K562 (cell line): Measurements from ENCODE around the gene TCAP. TPM values are rescaled to one million over a fixed set of nuclear protein-coding genes. Genes with fewer than 3 reads are reported as not detected.

Experiments used
- ATAC-seq: fragments of 200-7000 bp; cut with Tn5 transposase; 3 replicates; pipeline ENCODE4 v1.9.1; 2020; ENCODE audit warnings: moderate library complexity
- BruUV-seq: library from RNA; stranded (reverse); fragments of 400-500 nt; replicated peaks from 2 replicates; lab custom pipeline; 2021; lab: Mats Ljungman, UMichigan
- CTCF ChIA-PET: fragments of 300-600 bp; formaldehyde crosslinking; extraction: SDS; loops from one replicate; lab custom pipeline; 2021; ENCODE audit warnings: low intra/inter-chr PET ratio; lab: Yijun Ruan, JAX
- POLR2A ChIA-PET: fragments of 300-600, 350-650 bp; sonication (Branson Sonifier 250); formaldehyde crosslinking; extraction: SDS; loops from one replicate; lab custom pipeline; 2021; ENCODE audit warnings: antibody characterized with exemption, inconsistent platforms; lab: Yijun Ruan, JAX
- DNase-seq, 4 experiments: peaks; one replicate each; pipeline versions ENCODE4 v3.0.0 to v3.0.0-alpha.2; 2011 to 2018; ENCODE audit warnings: low spot score in 3 of 4, mixed read lengths in 3 of 4; ENCODE audit errors: extremely low read depth in 1 of 4
- FAIRE-seq: peaks from 2 replicates; lab custom pipeline; 2011; peaks lifted over from hg19 to GRCh38; lab: Jason Lieb, UNC
- H2AFZ ChIP-seq: 2 replicates; pipeline ENCODE4 v1.6.0; 2011; ENCODE audit warnings: low read depth, low read length, control low read depth, inconsistent platforms
- H3K27ac ChIP-seq: fragments of 200-600 bp; 3 replicates; pipeline ENCODE4 v1.8.0; 2011; ENCODE audit warnings: low read depth, mild to moderate bottlenecking, control low read depth, inconsistent platforms, low read length, moderate library complexity, mixed read lengths; ENCODE audit errors: extremely low read depth
- H3K27me3 ChIP-seq, 2 experiments: fragments of 300-600 bp in 1 of 2; 2 replicates in 1 of 2; 3 replicates in 1 of 2; pipeline versions ENCODE4 v1.6.0 to v1.8.0; 2011; ENCODE audit warnings: inconsistent platforms in 2 of 2, low read length in 2 of 2, mild to moderate bottlenecking in 1 of 2, mixed read lengths in 1 of 2, moderate library complexity in 1 of 2; ENCODE audit not compliant: control insufficient read depth in 2 of 2, insufficient read depth in 2 of 2
- H3K36me3 ChIP-seq: fragments of 300-600 bp; 3 replicates; pipeline ENCODE4 v1.8.0; 2011; ENCODE audit warnings: mild to moderate bottlenecking, low read length, inconsistent platforms; ENCODE audit not compliant: control insufficient read depth, insufficient read depth
- H3K4me1 ChIP-seq, 2 experiments: fragments of 200-600 bp in 1 of 2; replicated peaks in 1 of 2; 2 replicates in 1 of 2; 3 replicates in 1 of 2; pipeline versions ENCODE4 v1.5.1 to v1.8.0; 2011; ENCODE audit warnings: inconsistent platforms in 2 of 2, low read length in 2 of 2, mild to moderate bottlenecking in 1 of 2, mixed read lengths in 1 of 2, moderate library complexity in 1 of 2; ENCODE audit not compliant: control insufficient read depth in 2 of 2, insufficient read depth in 2 of 2
- H3K4me2 ChIP-seq: 2 replicates; pipeline ENCODE4 v1.6.1; 2011; ENCODE audit warnings: low read length, control low read depth, inconsistent platforms, mixed read lengths; ENCODE audit not compliant: insufficient read depth
- H3K4me3 ChIP-seq: fragments of 200-600 bp; sonication (generic), shearing (Covaris generic); 2 replicates; pipeline ENCODE4 v1.5.1; 2016; ENCODE audit warnings: control low read depth, inconsistent platforms
- H3K79me2 ChIP-seq: fragments of 200-600 bp; 3 replicates; pipeline ENCODE4 v1.8.0; 2011; ENCODE audit warnings: low read length, inconsistent platforms; ENCODE audit not compliant: control insufficient read depth, insufficient read depth
- H3K9ac ChIP-seq, 2 experiments: 2 replicates each; pipeline versions ENCODE4 v1.6.0 to v1.6.1; 2011; ENCODE audit warnings: low read depth in 2 of 2, low read length in 2 of 2, control low read depth in 1 of 2, inconsistent platforms in 1 of 2, mild to moderate bottlenecking in 1 of 2, mixed read lengths in 1 of 2; ENCODE audit not compliant: insufficient read depth in 1 of 2
- H3K9me1 ChIP-seq: one replicate; pipeline ENCODE4 v1.6.0; 2011; ENCODE audit warnings: inconsistent platforms, mild to moderate bottlenecking, low read length, moderate library complexity; ENCODE audit not compliant: control insufficient read depth, insufficient read depth
- H3K9me3 ChIP-seq: replicated peaks from 2 replicates; pipeline ENCODE4 v1.5.1; 2011; ENCODE audit warnings: low read depth, low read length, inconsistent platforms; ENCODE audit not compliant: control insufficient read depth, insufficient read depth
- H4K20me1 ChIP-seq: replicated peaks from 2 replicates; pipeline ENCODE4 v1.6.1; 2011; ENCODE audit warnings: low read length, inconsistent platforms, mixed read lengths; ENCODE audit not compliant: control insufficient read depth, insufficient read depth
- COPS2 ChIP-seq: fragments of 450-650 bp; conservative IDR thresholded peaks from 2 replicates; pipeline ENCODE4 v1.6.1; 2016; ENCODE audit warnings: mild to moderate bottlenecking, moderate library complexity
- FOS ChIP-seq: IDR thresholded peaks from 3 replicates; pipeline ENCODE4 v1.6.1; 2011; ENCODE audit not compliant: insufficient read length; ENCODE audit errors: extremely low read depth
- FOXK2 ChIP-seq, 2 experiments: fragments of 450-650 bp; IDR thresholded peaks in 1 of 2; conservative IDR thresholded peaks in 1 of 2; 2 replicates each; pipeline ENCODE4 v1.6.1; 2016; ENCODE audit warnings: low read depth in 2 of 2, mild to moderate bottlenecking in 1 of 2
- MAZ ChIP-seq, 2 experiments: fragments of 450-650 bp in 1 of 2; sonication (generic) in 1 of 2; formaldehyde crosslinking; IDR thresholded peaks in 1 of 2; conservative IDR thresholded peaks in 1 of 2; 2 replicates each; pipeline versions ENCODE4 v1.4.0 to v1.5.0; 2020; ENCODE audit warnings: mild to moderate bottlenecking in 1 of 2, missing genetic modification reagents in 1 of 2
- MXI1 ChIP-seq: IDR thresholded peaks from 2 replicates; pipeline ENCODE4 v1.6.1; 2011; ENCODE audit warnings: low read depth, mild to moderate bottlenecking, improper control_type of control experiment, low read length
- NFE2L1 ChIP-seq: fragments of 450-650 bp; IDR thresholded peaks from 2 replicates; pipeline ENCODE4 v1.6.1; 2016; ENCODE audit warnings: missing genetic modification characterization, low read depth, mild to moderate bottlenecking, missing compliant biosample characterization, moderate library complexity, borderline replicate concordance
- NKRF ChIP-seq: fragments of 450-650 bp; IDR thresholded peaks from 2 replicates; pipeline ENCODE4 v1.6.1; 2016; ENCODE audit warnings: borderline replicate concordance
- RUNX1 ChIP-seq: sonication (generic); IDR thresholded peaks from 2 replicates; pipeline ENCODE4 v1.6.1; 2016; ENCODE audit warnings: antibody characterized with exemption, low read depth
- ZBTB8A ChIP-seq: fragments of 450-650 bp; IDR thresholded peaks from 2 replicates; pipeline ENCODE4 v1.6.1; 2018; ENCODE audit warnings: mild to moderate bottlenecking, moderate library complexity; ENCODE audit not compliant: partially characterized antibody
- ZNF592 ChIP-seq: fragments of 450-650 bp; IDR thresholded peaks from 2 replicates; pipeline ENCODE4 v1.6.1; 2017; ENCODE audit warnings: antibody characterized with exemption, mild to moderate bottlenecking
- ZNF830 ChIP-seq: fragments of 250-450 bp; sonication (Bioruptor Pico); IDR thresholded peaks from 2 replicates; pipeline ENCODE4 v1.5.0; 2021; ENCODE audit warnings: mild to moderate bottlenecking
- WGBS: fragments of 100-300 bp; shearing (Covaris generic); methylation state at CpG from one replicate; pipeline ENCODE4 v1.1.6; 2016; ENCODE audit warnings: low coverage, mixed read lengths; ENCODE audit not compliant: insufficient coverage; ENCODE audit errors: missing lambda C conversion rate; 5-methylcytosine and 5-hydroxymethylcytosine counted together
- in situ Hi-C: fragments of 300-500 bp; cut with MboI; formaldehyde crosslinking; loops from 4 replicates; pipeline ENCODE4 v1.15.0; 2018; ENCODE audit warnings: inconsistent platforms, mixed read lengths
- intact Hi-C: fragments of 100-400 bp; cut with micrococcal nuclease; formaldehyde crosslinking; loops from 2 replicates; pipeline ENCODE4 v1.14.2; 2022
- polyA plus RNA-seq, 8 experiments: library from polyadenylated mRNA; depleted of rRNA in 4 of 8; stranded (reverse) in 5 of 8; unstranded in 3 of 8; fragments of >200 nt; fragmentation: Nextera tagmentation in 2 of 8; fragmentation: Illumina TruSeq in 1 of 8; extraction: Ambion mirVana in 2 of 8; extraction: Trizol in 1 of 8; gene quantifications; 2 replicates each; pipeline versions ENCODE4 v1.2.1 to v1.2.3, GENCODE V29; 2011 to 2014; ENCODE audit warnings: inconsistent platforms in 1 of 8, missing spikeins in 1 of 8
- total RNA-seq, 7 experiments: library from RNA; depleted of rRNA in 6 of 7; stranded (reverse); fragments of >200 nt in 6 of 7; fragmentation: Illumina TruSeq in 2 of 7; extraction: Trizol in 2 of 7; gene quantifications; 2 replicates each; pipeline versions ENCODE4 v1.2.1 to v1.2.3, GENCODE V29; 2011 to 2021; ENCODE audit warnings: low replicate concordance in 1 of 7

Gene TCAP
- total and polyA plus RNA-seq, 9 of the 15 experiments (the other 6 are each of a cell fraction or from before 2014, with no cell fraction given), result 0.33 to 1.4 (median 0.82) TPM; not detected in 2

- Histone ChIP-seq H3K4me2 (no peak overlapping the region), H3K27me3 (no peaks in the 10 kb centered on the region), H4K20me1 (no peaks in the 10 kb centered on the region), H3K36me3 (peaks cover 5% of the 10 kb centered on the region; the same call in 2 of the 3 replicates), H3K27ac (no peak overlapping the region), H3K9ac (peak overlapping the region in 1 of 2 experiments; percentile 70; a peak in 2 of 4 replicates), H3K4me1 (peaks cover 36 to 50% of the 10 kb centered on the region in 2 experiments; a peak in 4 of 5 replicates), H3K9me1 (no peaks in the 10 kb centered on the region), H3K9me3 (no peaks in the 10 kb centered on the region), H2AFZ (no peak overlapping the region), H3K4me3 (no peak overlapping the region), H3K79me2 (no peaks in the 10 kb centered on the region)
- no TSS peak for BruUV-seq
- ATAC-seq (no peak), DNase-seq (no peak), FAIRE-seq (peak; percentile 62)
- ChIA-PET POLR2A (interaction anchor here (0.6 to 2.2 kb wide), 5 partner anchors 9 to 57 kb away, joined by 3 to 16 read pairs (median 3); partner anchors contain the start of gene PGAP3), CTCF (interaction anchor here (0.6 kb wide), 1 partner anchor 205 kb away, joined by 4 read pairs; no protein-coding TSS in a partner anchor)
- in situ Hi-C loops (no loop called here), intact Hi-C loops (no loop called here)
- 77% methylated on average over 12 of the region's 13 CpGs for WGBS
- TF ChIP-seq ZNF592, result no peak
- no peak for TF ChIP-seq FOS
- no peak for TF ChIP-seq ZNF830 (CRISPR knock-in tag)
- TF ChIP-seq RUNX1, result no peak
- TF ChIP-seq ZBTB8A, result no peak
- no peak for TF ChIP-seq MXI1
- TF ChIP-seq FOXK2 (conservative IDR thresholded peaks at IDR 0.05 in 1 of 2, IDR thresholded peaks at IDR 0.05 in 1 of 2; ENCODE audit: low read depth in 2 of 2), result no peak
- no peak for TF ChIP-seq NFE2L1 (tag)
- no peak for TF ChIP-seq COPS2
- TF ChIP-seq MAZ (CRISPR knock-in tag; conservative IDR thresholded peaks at IDR 0.05 in 1 of 2, IDR thresholded peaks at IDR 0.05 in 1 of 2), result no peak
- no peak for TF ChIP-seq NKRF
Measured at GRCh38 chr17:39678340-39679116, 13.4 kb downstream of the TCAP start.
